GM12878 (cell line): Measurements from ENCODE around the gene TNFSF4. TPM values are rescaled to one million over a fixed set of nuclear protein-coding genes. Genes with fewer than 3 reads are reported as not detected.

ENCODE experiments used
- ATF3 ChIP-seq: IDR thresholded peaks from 2 replicates; pipeline ENCODE4 v1.6.1; 2011; ENCODE audit warnings: low read depth, mild to moderate bottlenecking, low read length, moderate library complexity, borderline replicate concordance; ENCODE audit errors: extremely low read depth
- BMI1 ChIP-seq: fragments of 450-650 bp; IDR thresholded peaks from 2 replicates; pipeline ENCODE4 v1.6.1; 2016; ENCODE audit warnings: mild to moderate bottlenecking, moderate library complexity, borderline replicate concordance
- CBFB ChIP-seq: IDR thresholded peaks from 2 replicates; pipeline ENCODE4 v1.6.1; 2016; ENCODE audit warnings: antibody characterized with exemption, low read depth
- EED ChIP-seq: sonication (generic); IDR thresholded peaks from 2 replicates; pipeline ENCODE4 v1.6.1; 2016; ENCODE audit warnings: antibody characterized with exemption, low read depth
- ESRRA ChIP-seq: IDR thresholded peaks from 2 replicates; pipeline ENCODE4 v1.6.1; 2012; ENCODE audit warnings: mild to moderate bottlenecking, low read length, improper control_type of control experiment
- ETV6 ChIP-seq, 2 experiments: fragments of 450-650 bp in 1 of 2; IDR thresholded peaks in 1 of 2; conservative IDR thresholded peaks in 1 of 2; 2 replicates each; pipeline ENCODE4 v1.6.1; 2014; ENCODE audit warnings: antibody characterized with exemption in 1 of 2, borderline replicate concordance in 1 of 2, low read depth in 1 of 2, mild to moderate bottlenecking in 1 of 2, moderate library complexity in 1 of 2
- EZH2 ChIP-seq: IDR thresholded peaks from 2 replicates; pipeline ENCODE4 v1.6.1; 2012; ENCODE audit warnings: low read depth, mild to moderate bottlenecking, control low read depth, inconsistent platforms, low read length, borderline replicate concordance; ENCODE audit not compliant: control insufficient read depth
- HCFC1 ChIP-seq: fragments of 150-350 bp; IDR thresholded peaks from 2 replicates; pipeline ENCODE4 v1.6.1; 2014; ENCODE audit warnings: low read length
- NRF1 ChIP-seq: conservative IDR thresholded peaks from 2 replicates; pipeline ENCODE4 v1.6.1; 2011; ENCODE audit warnings: mild to moderate bottlenecking, low read depth, low read length, improper control_type of control experiment
- PBX3 ChIP-seq: IDR thresholded peaks from 2 replicates; pipeline ENCODE4 v1.6.1; 2011; ENCODE audit warnings: mild to moderate bottlenecking, low read depth, low read length, moderate library complexity; ENCODE audit not compliant: insufficient replicate concordance
- PML ChIP-seq: IDR thresholded peaks from 2 replicates; pipeline ENCODE4 v1.6.1; 2012; ENCODE audit warnings: low read length, inconsistent platforms
- RAD51 ChIP-seq: fragments of 450-650 bp; IDR thresholded peaks from 2 replicates; pipeline ENCODE4 v1.6.1; 2016; ENCODE audit warnings: moderate library complexity, mild to moderate bottlenecking, inconsistent platforms
- RUNX3 ChIP-seq: IDR thresholded peaks from 2 replicates; pipeline ENCODE4 v1.6.1; 2012; ENCODE audit warnings: low read length, inconsistent platforms
- SUZ12 ChIP-seq: fragments of 200-600 bp; sonication (generic); IDR thresholded peaks from one replicate; pipeline ENCODE4 v1.6.1; 2018; ENCODE audit warnings: antibody characterized with exemption, mild to moderate bottlenecking; ENCODE audit not compliant: unreplicated experiment
- ZBED1 ChIP-seq: IDR thresholded peaks from 2 replicates; pipeline ENCODE4 v1.6.1; 2016; ENCODE audit warnings: borderline replicate concordance
- ZBTB40 ChIP-seq: fragments of 450-650 bp; IDR thresholded peaks from 2 replicates; pipeline ENCODE4 v1.6.1; 2016; ENCODE audit warnings: mild to moderate bottlenecking, moderate library complexity, borderline replicate concordance
- ZNF217 ChIP-seq: fragments of 450-650 bp; IDR thresholded peaks from 2 replicates; pipeline ENCODE4 v1.6.1; 2017; ENCODE audit warnings: antibody characterized with exemption, mild to moderate bottlenecking
- ZSCAN29 ChIP-seq: fragments of 450-650 bp; IDR thresholded peaks from 2 replicates; pipeline ENCODE4 v1.6.1; 2017; ENCODE audit warnings: mild to moderate bottlenecking, moderate library complexity
- polyA plus RNA-seq, 11 experiments: library from polyadenylated mRNA; depleted of rRNA in 4 of 11; unstranded in 6 of 11; stranded (reverse) in 5 of 11; fragments of >200 nt; fragmentation: Nextera tagmentation in 4 of 11; fragmentation: Illumina TruSeq in 1 of 11; extraction: Ambion mirVana in 4 of 11; extraction: Trizol in 1 of 11; gene quantifications; 1 replicate in 1 of 11; 2 replicates in 10 of 11; pipeline versions ENCODE4 v1.2.1 to v1.2.3, GENCODE V29; 2011 to 2016; ENCODE audit warnings: inconsistent platforms in 2 of 11, missing spikeins in 2 of 11, low read depth in 1 of 11
- total RNA-seq, 4 experiments: library from RNA; depleted of rRNA in 3 of 4; stranded (reverse); fragments of >200 nt in 3 of 4; fragmentation: Illumina TruSeq in 1 of 4; extraction: Trizol in 1 of 4; gene quantifications; 2 replicates each; pipeline versions ENCODE4 v1.2.1 to v1.2.3, GENCODE V29; 2013 to 2021
- TF ChIP-seq, protein P1 (sequence below): IDR thresholded peaks from 2 replicates; pipeline ENCODE4 v1.6.1; 2012; ENCODE audit warnings: low read depth, low read length, improper control_type of control experiment

The TNFSF4 gene
- total and polyA plus RNA-seq, 10 of the 15 experiments (the other 5 are each of a cell fraction or from before 2014, with no cell fraction given) = 8.1 to 31.0 (median 12.9) TPM

DNA sequence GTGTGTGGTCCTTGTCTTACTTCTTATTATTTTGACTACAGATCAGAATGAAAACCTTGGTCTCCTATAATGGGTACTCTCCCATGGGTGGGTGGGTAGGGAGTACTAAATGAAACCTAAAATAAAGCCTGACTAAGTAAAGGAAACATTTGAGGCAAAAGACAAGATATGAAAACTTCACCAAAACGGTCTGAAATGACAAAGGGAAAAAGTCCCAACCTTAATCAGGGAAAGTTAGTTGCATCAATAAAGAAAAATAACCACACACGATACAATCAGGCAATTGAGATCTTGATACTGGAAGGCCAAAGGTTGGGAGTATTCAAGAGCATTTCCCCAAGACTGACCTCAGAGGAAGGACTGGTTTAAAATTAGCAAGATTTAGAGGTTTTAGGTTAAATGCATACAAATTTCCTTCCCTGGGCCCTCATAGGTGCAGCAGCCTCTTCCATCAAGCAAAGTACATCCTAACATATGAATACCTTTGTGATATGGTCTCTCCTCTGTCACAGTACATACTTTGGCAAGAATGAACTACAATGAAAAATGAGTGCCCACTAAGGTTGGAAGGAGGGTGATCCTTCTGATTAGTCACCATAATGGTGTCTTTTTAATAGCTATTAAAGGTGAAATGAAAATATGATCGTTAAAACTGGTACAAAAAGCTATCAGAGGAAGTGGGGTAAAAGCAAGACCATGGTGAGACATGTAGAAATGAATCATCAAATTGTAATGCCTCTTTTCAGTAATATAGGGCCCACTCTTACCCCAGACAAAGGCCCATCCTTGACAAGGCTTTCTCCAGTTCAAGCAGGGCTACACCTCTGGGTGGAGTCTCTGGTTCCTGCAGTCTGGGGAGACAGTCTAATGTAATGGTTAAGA, 15.3 kb upstream of the TNFSF4 start (continued):
- no peak for TF ChIP-seq ZBTB40
- TF ChIP-seq, protein P1, sequence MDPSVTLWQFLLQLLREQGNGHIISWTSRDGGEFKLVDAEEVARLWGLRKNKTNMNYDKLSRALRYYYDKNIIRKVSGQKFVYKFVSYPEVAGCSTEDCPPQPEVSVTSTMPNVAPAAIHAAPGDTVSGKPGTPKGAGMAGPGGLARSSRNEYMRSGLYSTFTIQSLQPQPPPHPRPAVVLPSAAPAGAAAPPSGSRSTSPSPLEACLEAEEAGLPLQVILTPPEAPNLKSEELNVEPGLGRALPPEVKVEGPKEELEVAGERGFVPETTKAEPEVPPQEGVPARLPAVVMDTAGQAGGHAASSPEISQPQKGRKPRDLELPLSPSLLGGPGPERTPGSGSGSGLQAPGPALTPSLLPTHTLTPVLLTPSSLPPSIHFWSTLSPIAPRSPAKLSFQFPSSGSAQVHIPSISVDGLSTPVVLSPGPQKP = no peak
- TF ChIP-seq ETV6 (conservative IDR thresholded peaks at IDR 0.05 in 1 of 2, IDR thresholded peaks at IDR 0.05 in 1 of 2; ENCODE audit: borderline replicate concordance in 1 of 2, low read depth in 1 of 2) = peak in 1 of 2 experiments; percentile 57; a peak in 1 of 4 replicates
- TF ChIP-seq SUZ12 = no peak
- TF ChIP-seq ESRRA = no peak
- no peak for TF ChIP-seq RAD51
- no peak for TF ChIP-seq BMI1
- no peak; the same call in 1 of the 2 replicates for TF ChIP-seq ZNF217
- no peak for TF ChIP-seq ATF3
- peak; percentile 65; the same call in 1 of the 2 replicates for TF ChIP-seq ZBED1
- TF ChIP-seq PBX3 = no peak
- TF ChIP-seq NRF1 = no peak
- TF ChIP-seq HCFC1 = no peak
- TF ChIP-seq ZSCAN29 = no peak
- no peak for TF ChIP-seq PML
- no peak for TF ChIP-seq EZH2
- TF ChIP-seq EED = peak; percentile 27; the same call in 1 of the 2 replicates
- TF ChIP-seq RUNX3 = peak; percentile 79
- 0 out of 2 replicates have a peak, but pooled peaks have one; percentile 28 for TF ChIP-seq CBFB
